Sigmoid colon (tissue), 4 donors: ENCODE results near the gene HOXA5.

Source experiments
- CTCF ChIP-seq, 4 experiments: fragments of 450-650 bp in 3 of 4; fragments of 200-600 bp in 1 of 4; IDR thresholded peaks; one replicate each; pipeline ENCODE4 v1.5.1; 2016 to 2019; ENCODE audit warnings: antibody characterized with exemption in 4 of 4, mild to moderate bottlenecking in 3 of 4, moderate library complexity in 2 of 4
- EP300 ChIP-seq, 4 donors: sonication (generic); formaldehyde crosslinking; IDR thresholded peaks; one replicate each; pipeline ENCODE4 v1.6.1; 2017; ENCODE audit warnings: antibody characterized with exemption in 4 of 4
- POLR2A ChIP-seq, 2 donors: fragments of 450-650 bp; IDR thresholded peaks; one replicate each; pipeline ENCODE4 v1.6.1; 2016; ENCODE audit warnings: antibody characterized with exemption in 2 of 2, mild to moderate bottlenecking in 2 of 2, moderate library complexity in 2 of 2
- POLR2AphosphoS5 ChIP-seq, 4 donors: sonication (generic); formaldehyde crosslinking; IDR thresholded peaks; one replicate each; pipeline ENCODE4 v1.6.1; 2017; ENCODE audit warnings: antibody characterized with exemption in 4 of 4

DNA sequence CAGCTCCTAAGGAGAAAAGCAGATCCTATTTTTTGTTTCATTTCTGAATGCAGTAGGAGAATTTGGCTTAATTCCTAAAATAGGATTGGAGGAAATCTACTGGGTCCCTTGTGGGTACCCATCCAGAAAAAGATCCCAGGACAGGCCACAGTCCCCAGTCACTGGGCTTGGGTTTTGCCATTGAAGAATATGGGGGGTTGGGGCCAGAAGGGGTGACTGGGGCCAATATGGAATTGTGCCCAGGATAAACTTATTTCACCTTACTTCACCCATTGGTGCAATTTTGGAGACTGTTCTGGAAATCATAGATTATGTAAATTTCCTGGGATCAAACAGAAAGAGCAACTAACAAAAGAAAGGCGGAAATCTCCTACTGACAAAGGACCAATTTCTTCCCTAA, 5.0 kb downstream of the HOXA5 start:
- no peak for TF ChIP-seq CTCF (IDR thresholded peaks at IDR 0.05)
- no peak for TF ChIP-seq POLR2A (IDR thresholded peaks at IDR 0.05)
- TF ChIP-seq POLR2AphosphoS5 (IDR thresholded peaks at IDR 0.05), result no peak
- TF ChIP-seq EP300 (IDR thresholded peaks at IDR 0.05), result no peak
